Right cardiac atrium (tissue), 5 donors: ENCODE measurements around the gene APP. TPM values are rescaled to one million over a fixed set of nuclear protein-coding genes. Genes with fewer than 3 reads are reported as not detected.

ENCODE experiments used
- ATAC-seq, 2 donors: fragments of 200-7000 bp; cut with Tn5 transposase; one replicate each; pipeline versions ENCODE4 v1.8.0 to v1.9.1; 2020; ENCODE audit warnings: moderate library complexity in 2 of 2, mild to moderate bottlenecking in 1 of 2
- DNase-seq, 3 donors: peaks; one replicate each; pipeline ENCODE4 v3.0.0-alpha.2; 2020
- H3K27ac ChIP-seq: one replicate; pipeline ENCODE4 v1.5.1; 2013; ENCODE audit warnings: mild to moderate bottlenecking, low read length, control low read depth, moderate library complexity
- H3K27me3 ChIP-seq: one replicate; pipeline ENCODE4 v1.6.1; 2013; ENCODE audit not compliant: control insufficient read depth, insufficient read depth
- H3K4me1 ChIP-seq: one replicate; pipeline ENCODE4 v1.6.1; 2013; ENCODE audit warnings: low read length; ENCODE audit not compliant: control insufficient read depth, insufficient read depth
- H3K4me3 ChIP-seq: one replicate; pipeline ENCODE4 v1.5.1; 2013; ENCODE audit warnings: low read length, control low read depth
- H3K9me3 ChIP-seq: one replicate; pipeline ENCODE4 v1.6.1; 2013; ENCODE audit warnings: low read length; ENCODE audit not compliant: control insufficient read depth
- WGBS: extraction: QIAGEN DNeasy Blood & Tissue Kit; methylation state at CpG from one replicate; pipeline ENCODE4 v1.1.7; 2013; 5-methylcytosine and 5-hydroxymethylcytosine counted together
- intact Hi-C, 4 donors: fragments of 100-400 bp; cut with DNase I; formaldehyde crosslinking; loops; one replicate each; pipeline versions ENCODE4 v1.11.0 to v1.14.0; 2022 to 2023
- polyA plus RNA-seq: library from polyadenylated mRNA; stranded (reverse); fragments of 200-250 nt; gene quantifications from one replicate; pipeline ENCODE4 v1.2.3, GENCODE V29; 2013
- total RNA-seq, 4 donors: library from RNA; stranded (reverse); fragmentation: NEBNext Ultra II Directional; extraction: Animal tissue kit (Norgen Biotek cat#: 25700); gene quantifications; one replicate each; pipeline ENCODE4 v1.2.1, GENCODE V29; 2021
- donor health status: healthy with polysubstance abuse.
- donor health status: DM: no; HTN: yes; CAD: no.
- donor health status: DM: no; HTN: no; CAD: no.
- donor health status: DM: no; HTN: yes; CAD: no; lungs with severe emphysema.
- donor health status: DM: yes; HTN: yes; CAD: no.

APP gene
- total and polyA plus RNA-seq, 5 donors, result 277 to 535 (median 448) TPM

GRCh38 chr21:26185021-26185420 is 14.5 kb upstream of the APP start:
- DNase-seq (no peak), ATAC-seq (no peak)
- Histone ChIP-seq H3K9me3 (no peaks in the 10 kb centered on the region), H3K4me3 (no peak overlapping the region), H3K27ac (no peak overlapping the region), H3K4me1 (no peaks in the 10 kb centered on the region), H3K27me3 (no peaks in the 10 kb centered on the region)
- intact Hi-C loops, result no loop called here
- 88% methylated on average over 2 of the region's 2 CpGs for WGBS

GRCh38 chr21:26179501-26179900 is 8.9 kb upstream of the APP start:
- Histone ChIP-seq H3K4me3 (no peak overlapping the region), H3K27me3 (no peaks in the 10 kb centered on the region), H3K9me3 (no peaks in the 10 kb centered on the region), H3K4me1 (peaks cover 3% of the 10 kb centered on the region), H3K27ac (no peak overlapping the region)
- no peak for ATAC-seq
- no peak for DNase-seq
- 81% methylated on average over 4 of the region's 4 CpGs for WGBS
- intact Hi-C loops, result no loop called here

GRCh38 chr21:26177746-26178426 is 7.3 kb upstream of the APP start:
- DNase-seq (no peak), ATAC-seq (no peak)
- intact Hi-C loops, result no loop called here
- no peak overlapping the region for H3K27ac ChIP-seq
- no peak overlapping the region for H3K4me3 ChIP-seq
- 92% methylated on average over 5 of the region's 5 CpGs for WGBS
- no peaks in the 10 kb centered on the region for H3K9me3 ChIP-seq
- peaks cover 3% of the 10 kb centered on the region for H3K4me1 ChIP-seq
- no peaks in the 10 kb centered on the region for H3K27me3 ChIP-seq

GRCh38 chr21:26177187-26177586 is 6.6 kb upstream of the APP start:
- Histone ChIP-seq H3K4me3 (no peak overlapping the region), H3K4me1 (peaks cover 3% of the 10 kb centered on the region), H3K27me3 (no peaks in the 10 kb centered on the region), H3K9me3 (no peaks in the 10 kb centered on the region), H3K27ac (no peak overlapping the region)
- peak in 2 of 3 donors; percentile 43 to 60 for DNase-seq
- 35% methylated on average over 5 of the region's 5 CpGs for WGBS
- intact Hi-C loops, result no loop called here
- ATAC-seq, result peak; percentile 68 to 96

- Histone ChIP-seq H3K27me3 (no peaks in the 10 kb centered on the region), H3K4me3 (peak overlapping the region; percentile 62), H3K9me3 (no peaks in the 10 kb centered on the region), H3K27ac (no peak overlapping the region), H3K4me1 (peaks cover 2% of the 10 kb centered on the region)
- ATAC-seq (no peak), DNase-seq (no peak)
- 58% methylated on average over 17 of the region's 17 CpGs for WGBS
- intact Hi-C loops, result loop anchor here in 2 of 4 donors (2.0 to 5.0 kb wide), 3 partner anchors 275 to 289 kb away; no protein-coding TSS in a partner anchor
Observed at GRCh38 chr21:26171258-26172100, 909 bp upstream of the APP start.

- no peaks in the 10 kb centered on the region for H3K9me3 ChIP-seq
- H3K27ac ChIP-seq, result peak overlapping the region; percentile 33
- ATAC-seq (peak; percentile 84 to 86), DNase-seq (peak; percentile 66 to 88 (median 86))
- H3K4me3 ChIP-seq, result peak overlapping the region; percentile 62
- under 1% methylated on average over 80 of the region's 80 CpGs for WGBS
- intact Hi-C loops, result loop anchor here in 3 of 4 donors (2.0 to 10.0 kb wide), 8 partner anchors 43 to 288 kb away; no protein-coding TSS in a partner anchor
- H3K4me1 ChIP-seq, result peaks cover 2% of the 10 kb centered on the region
- H3K27me3 ChIP-seq, result no peaks in the 10 kb centered on the region
Observed at GRCh38 chr21:26169611-26170470, 729 bp downstream of the APP start.

- Histone ChIP-seq H3K4me1 (peaks cover 2% of the 10 kb centered on the region), H3K9me3 (no peaks in the 10 kb centered on the region), H3K4me3 (peak overlapping the region; percentile 62), H3K27ac (peak overlapping the region; percentile 33), H3K27me3 (no peaks in the 10 kb centered on the region)
- DNase-seq, result peak in 2 of 3 donors; percentile 28 to 57
- intact Hi-C loops, result loop anchor here in 3 of 4 donors (5.0 to 10.0 kb wide), 6 partner anchors 42 to 287 kb away; no protein-coding TSS in a partner anchor
- ATAC-seq, result peak; percentile 70 to 73
- WGBS, result under 1% methylated on average over 18 of the region's 18 CpGs
Observed at GRCh38 chr21:26169061-26169610, 1.4 kb downstream of the APP start.

- no peak for DNase-seq
- no peak for ATAC-seq
- H3K27me3 ChIP-seq, result no peaks in the 10 kb centered on the region
- peak overlapping the region; percentile 62 for H3K4me3 ChIP-seq
- no peaks in the 10 kb centered on the region for H3K9me3 ChIP-seq
- no peak overlapping the region for H3K27ac ChIP-seq
- WGBS, result 59% methylated on average over 4 of the region's 4 CpGs
- intact Hi-C loops, result loop anchor here in 3 of 4 donors (5.0 to 10.0 kb wide), 6 partner anchors 41 to 286 kb away; no protein-coding TSS in a partner anchor
- peaks cover 2% of the 10 kb centered on the region for H3K4me1 ChIP-seq
Observed at GRCh38 chr21:26168371-26168770, 2.2 kb downstream of the APP start.

- H3K27me3 ChIP-seq, result no peaks in the 10 kb centered on the region
Observed at GRCh38 chr21:26167593-26167992, 3.0 kb downstream of the APP start.

GRCh38 chr21:26165331-26165730 is 5.2 kb downstream of the APP start:
- Histone ChIP-seq H3K27me3 (no peaks in the 10 kb centered on the region), H3K27ac (no peak overlapping the region), H3K4me1 (peaks cover 4% of the 10 kb centered on the region), H3K4me3 (no peak overlapping the region), H3K9me3 (no peaks in the 10 kb centered on the region)
- WGBS, result 83% methylated on average over 5 of the region's 5 CpGs
- intact Hi-C loops, result loop anchor here in 3 of 4 donors (5.0 to 10.0 kb wide), 6 partner anchors 38 to 283 kb away; no protein-coding TSS in a partner anchor
- ATAC-seq, result no peak
- no peak for DNase-seq

More at GRCh38 chr21:26167593-26167992, 3.0 kb downstream of the APP start:
- ATAC-seq (no peak), DNase-seq (no peak)
- intact Hi-C loops, result loop anchor here in 3 of 4 donors (5.0 to 10.0 kb wide), 6 partner anchors 40 to 285 kb away; no protein-coding TSS in a partner anchor
- peaks cover 2% of the 10 kb centered on the region for H3K4me1 ChIP-seq
- WGBS, result 55% methylated on average over 9 of the region's 9 CpGs
- H3K4me3 ChIP-seq, result peak overlapping the region; percentile 10
- H3K27ac ChIP-seq, result no peak overlapping the region
- no peaks in the 10 kb centered on the region for H3K9me3 ChIP-seq
